ENCODE measurements around the gene BAIAP2L1. TPM values are rescaled to one million over a fixed set of nuclear protein-coding genes. Genes with fewer than 3 reads are reported as not detected.

The BAIAP2L1 gene
- total RNA-seq, 1 experiment from 2014 or later = 60.9 TPM

GRCh38 chr7:98330926-98331529 lies 69.9 kb downstream of the BAIAP2L1 start:
- Mint-ChIP-seq H3K4me3 (ENCODE audit: unreplicated experiment) (no peak overlapping the region), H3K36me3 (ENCODE audit: insufficient read depth, unreplicated experiment) (peaks cover 73% of the 10 kb centered on the region), H3K27ac (ENCODE audit: unreplicated experiment) (peak overlapping the region; percentile 93), H3K27me3 (ENCODE audit: insufficient read depth, unreplicated experiment) (no peaks in the 10 kb centered on the region), H3K4me1 (ENCODE audit: low read depth, unreplicated experiment) (peaks cover 47% of the 10 kb centered on the region), H3K9me3 (ENCODE audit: unreplicated experiment) (peaks cover 17% of the 10 kb centered on the region)
- peaks cover 30% of the 10 kb centered on the region for H3K4me1 ChIP-seq
- H3K4me3 ChIP-seq (ENCODE audit: low read depth, low read length) = no peak overlapping the region
- no peaks in the 10 kb centered on the region for H3K36me3 ChIP-seq (ENCODE audit: control insufficient read depth, insufficient read depth, low read length)
- H3K9me3 ChIP-seq = peaks cover 14% of the 10 kb centered on the region
- no peak for TF ChIP-seq CTCF (IDR thresholded peaks at IDR 0.05; ENCODE audit: insufficient read depth in 1 of 2, low read depth in 1 of 2, low read length in 1 of 2, severe bottlenecking in 1 of 2, unreplicated experiment in 1 of 2)
- ChIA-PET CTCF (no interaction called here), POLR2A (no interaction called here)
- no peaks in the 10 kb centered on the region for H3K27me3 ChIP-seq (replicated peaks; ENCODE audit: control insufficient read depth, insufficient read depth, low read length)
- intact Hi-C loops (cut with micrococcal nuclease; ENCODE audit: unreplicated experiment) = no loop called here
- BruUV-seq (replicated peaks) = no TSS peak
- no peak for DNase-seq

GRCh38 chr7:98329791-98330373 lies 71.0 kb downstream of the BAIAP2L1 start:
- H3K4me1 Mint-ChIP-seq (ENCODE audit: low read depth, unreplicated experiment) = peaks cover 41% of the 10 kb centered on the region
- no TSS peak for BruUV-seq (replicated peaks)
- ChIA-PET POLR2A (interaction anchor here (0.5 kb wide), 1 partner anchor 30 kb away, joined by 3 read pairs; no protein-coding TSS in a partner anchor), CTCF (interaction anchor here (1.0 to 1.4 kb wide), 3 partner anchors 31 to 88 kb away, joined by 3 to 5 read pairs (median 3); partner anchors contain the start of gene BAIAP2L1)
- Histone ChIP-seq H3K9me3 (peaks cover 14% of the 10 kb centered on the region), H3K4me1 (peaks cover 30% of the 10 kb centered on the region), H3K27me3 (replicated peaks; ENCODE audit: control insufficient read depth, insufficient read depth, low read length) (no peaks in the 10 kb centered on the region), H3K4me3 (ENCODE audit: low read depth, low read length) (no peak overlapping the region), H3K36me3 (ENCODE audit: control insufficient read depth, insufficient read depth, low read length) (no peaks in the 10 kb centered on the region)
- no peak for TF ChIP-seq CTCF (IDR thresholded peaks at IDR 0.05; ENCODE audit: insufficient read depth in 1 of 2, low read depth in 1 of 2, low read length in 1 of 2, severe bottlenecking in 1 of 2, unreplicated experiment in 1 of 2)
- peak overlapping the region; percentile 70 for H3K4me3 Mint-ChIP-seq (ENCODE audit: unreplicated experiment)
- DNase-seq = no peak
- peaks cover 17% of the 10 kb centered on the region for H3K9me3 Mint-ChIP-seq (ENCODE audit: unreplicated experiment)
- H3K36me3 Mint-ChIP-seq (ENCODE audit: insufficient read depth, unreplicated experiment) = peaks cover 62% of the 10 kb centered on the region
- H3K27me3 Mint-ChIP-seq (ENCODE audit: insufficient read depth, unreplicated experiment) = no peaks in the 10 kb centered on the region
- peak overlapping the region; percentile 93 for H3K27ac Mint-ChIP-seq (ENCODE audit: unreplicated experiment)
- intact Hi-C loops (cut with micrococcal nuclease; ENCODE audit: unreplicated experiment) = loop anchor here (1.0 kb wide), 2 partner anchors 24 kb away; no protein-coding TSS in a partner anchor

- ChIA-PET POLR2A (interaction anchor here (0.5 to 1.5 kb wide), 3 partner anchors 30 to 72 kb away, joined by 3 to 7 read pairs (median 4); partner anchors contain the start of gene BAIAP2L1), CTCF (interaction anchor here (0.5 to 1.4 kb wide), 4 partner anchors 31 to 403 kb away, joined by 3 to 5 read pairs (median 3); partner anchors contain the start of gene BAIAP2L1)
- TSS peak; percentile 62 for BruUV-seq (replicated peaks)
Measured at GRCh38 chr7:98329100-98329790, 71.6 kb downstream of the BAIAP2L1 start.

More at GRCh38 chr7:98329100-98329790, 71.6 kb downstream of the BAIAP2L1 start:
- no peak for TF ChIP-seq CTCF (IDR thresholded peaks at IDR 0.05; ENCODE audit: insufficient read depth in 1 of 2, low read depth in 1 of 2, low read length in 1 of 2, severe bottlenecking in 1 of 2, unreplicated experiment in 1 of 2)
- H3K9me3 Mint-ChIP-seq (ENCODE audit: unreplicated experiment) = peaks cover 17% of the 10 kb centered on the region
- H3K36me3 Mint-ChIP-seq (ENCODE audit: insufficient read depth, unreplicated experiment) = peaks cover 62% of the 10 kb centered on the region
- Histone ChIP-seq H3K9me3 (peaks cover 14% of the 10 kb centered on the region), H3K36me3 (ENCODE audit: control insufficient read depth, insufficient read depth, low read length) (no peaks in the 10 kb centered on the region), H3K27me3 (replicated peaks; ENCODE audit: control insufficient read depth, insufficient read depth, low read length) (no peaks in the 10 kb centered on the region), H3K4me1 (peaks cover 31% of the 10 kb centered on the region), H3K4me3 (ENCODE audit: low read depth, low read length) (no peak overlapping the region)
- no peaks in the 10 kb centered on the region for H3K27me3 Mint-ChIP-seq (ENCODE audit: insufficient read depth, unreplicated experiment)
- H3K27ac Mint-ChIP-seq (ENCODE audit: unreplicated experiment) = peak overlapping the region; percentile 93
- peaks cover 41% of the 10 kb centered on the region for H3K4me1 Mint-ChIP-seq (ENCODE audit: low read depth, unreplicated experiment)
- intact Hi-C loops (cut with micrococcal nuclease; ENCODE audit: unreplicated experiment) = loop anchor here (1.0 kb wide), 2 partner anchors 23 to 25 kb away; no protein-coding TSS in a partner anchor
- H3K4me3 Mint-ChIP-seq (ENCODE audit: unreplicated experiment) = peak overlapping the region; percentile 70
- peak; percentile 78 to 88 for DNase-seq
